GM12878 (cell line): ENCODE results near the gene LARP4B. TPM values are rescaled to one million over a fixed set of nuclear protein-coding genes. Genes with fewer than 3 reads are reported as not detected.

Experiments used
- ATAC-seq: fragments of 200-7000 bp; cut with Tn5 transposase; 3 replicates; pipeline ENCODE4 v1.9.1; 2020; ENCODE audit warnings: mild to moderate bottlenecking, moderate library complexity
- BruUV-seq: library from RNA; stranded (reverse); fragments of 400-500 nt; replicated peaks from 2 replicates; lab custom pipeline; 2021; lab: Mats Ljungman, UMichigan
- CTCF ChIA-PET: fragments of 300-600 bp; sonication (Branson Sonifier 250); formaldehyde crosslinking; extraction: SDS; loops from one replicate; lab custom pipeline; 2021; ENCODE audit warnings: inconsistent platforms; lab: Yijun Ruan, JAX
- POLR2A ChIA-PET: fragments of 350-600 bp; formaldehyde crosslinking; extraction: SDS; loops from one replicate; lab custom pipeline; 2021; ENCODE audit warnings: inconsistent platforms; lab: Charles Lee
- RAD21 ChIA-PET: fragments of 300-600 bp; sonication (Branson Sonifier 250); formaldehyde crosslinking; loops from one replicate; lab custom pipeline; 2023; ENCODE audit warnings: antibody characterized with exemption; ENCODE audit not compliant: unreplicated experiment; lab: Charles Lee
- SMC1A ChIA-PET: fragments of 300-600 bp; sonication (Branson Sonifier 250); formaldehyde crosslinking; loops from one replicate; lab custom pipeline; 2023; ENCODE audit not compliant: unreplicated experiment, uncharacterized antibody; lab: Charles Lee
- DNase-seq: peaks from one replicate; pipeline ENCODE4 v3.0.0-alpha.2; 2011; ENCODE audit warnings: low read depth, low spot score
- FAIRE-seq: peaks from 3 replicates; lab custom pipeline; 2011; peaks lifted over from hg19 to GRCh38; lab: Jason Lieb, UNC
- H2AFZ ChIP-seq: 2 replicates; pipeline ENCODE4 v1.6.0; 2011; ENCODE audit warnings: low read depth, low read length, control low read depth; ENCODE audit not compliant: control insufficient read depth
- H3K27ac ChIP-seq: 2 replicates; pipeline ENCODE4 v1.5.1; 2011; ENCODE audit warnings: control low read depth; ENCODE audit not compliant: control insufficient read depth, insufficient read depth
- H3K27me3 ChIP-seq, 2 experiments: replicated peaks in 1 of 2; 2 replicates each; pipeline versions ENCODE4 v1.6.0 to v1.6.1; 2011; ENCODE audit warnings: low read length in 1 of 2; ENCODE audit not compliant: control insufficient read depth in 2 of 2, insufficient read depth in 2 of 2
- H3K36me3 ChIP-seq, 2 experiments: 2 replicates each; pipeline ENCODE4 v1.5.1; 2011; ENCODE audit warnings: low read length in 1 of 2; ENCODE audit not compliant: control insufficient read depth in 2 of 2, insufficient read depth in 2 of 2
- H3K4me1 ChIP-seq: 2 replicates; pipeline ENCODE4 v1.6.1; 2011; ENCODE audit warnings: mild to moderate bottlenecking, low read length, moderate library complexity, mixed read lengths; ENCODE audit not compliant: control insufficient read depth, insufficient read depth
- H3K4me2 ChIP-seq: 2 replicates; pipeline ENCODE4 v1.6.0; 2011; ENCODE audit warnings: control low read depth; ENCODE audit not compliant: control insufficient read depth, insufficient read depth
- H3K4me3 ChIP-seq: fragments of 200-600 bp; sonication (generic); 2 replicates; pipeline ENCODE4 v1.5.1; 2016
- H3K79me2 ChIP-seq: 2 replicates; pipeline ENCODE4 v1.6.0; 2011; ENCODE audit warnings: low read length; ENCODE audit not compliant: control insufficient read depth, insufficient read depth
- H3K9ac ChIP-seq: 2 replicates; pipeline ENCODE4 v1.8.0; 2011; ENCODE audit warnings: low read length, control low read depth, mixed read lengths; ENCODE audit not compliant: control insufficient read depth, insufficient read depth
- H3K9me3 ChIP-seq: replicated peaks from 3 replicates; pipeline ENCODE4 v1.5.1; 2011; ENCODE audit warnings: mild to moderate bottlenecking, low read length; ENCODE audit not compliant: control insufficient read depth, insufficient read depth
- H4K20me1 ChIP-seq: 2 replicates; pipeline ENCODE4 v1.6.0; 2011; ENCODE audit not compliant: control insufficient read depth, insufficient read depth
- CBX3 ChIP-seq: fragments of 200-600 bp; sonication (generic); IDR thresholded peaks from 2 replicates; pipeline ENCODE4 v1.6.1; 2016; ENCODE audit warnings: low read depth, borderline replicate concordance
- EED ChIP-seq: sonication (generic); IDR thresholded peaks from 2 replicates; pipeline ENCODE4 v1.6.1; 2016; ENCODE audit warnings: antibody characterized with exemption, low read depth
- EGR1 ChIP-seq, 2 experiments: IDR thresholded peaks; 1 replicate in 1 of 2; 2 replicates in 1 of 2; pipeline ENCODE4 v1.6.1; 2011 to 2012; ENCODE audit warnings: low read depth in 2 of 2, low read length in 2 of 2, borderline replicate concordance in 1 of 2, mild to moderate bottlenecking in 1 of 2, moderate library complexity in 1 of 2
- ETV6 ChIP-seq, 2 experiments: fragments of 450-650 bp in 1 of 2; IDR thresholded peaks in 1 of 2; conservative IDR thresholded peaks in 1 of 2; 2 replicates each; pipeline ENCODE4 v1.6.1; 2014; ENCODE audit warnings: antibody characterized with exemption in 1 of 2, borderline replicate concordance in 1 of 2, low read depth in 1 of 2, mild to moderate bottlenecking in 1 of 2, moderate library complexity in 1 of 2
- MXI1 ChIP-seq: fragments of 150-350 bp; IDR thresholded peaks from 2 replicates; pipeline ENCODE4 v1.6.1; 2011; ENCODE audit warnings: low read depth, mild to moderate bottlenecking, inconsistent platforms, low read length, improper control_type of control experiment
- RUNX3 ChIP-seq: IDR thresholded peaks from 2 replicates; pipeline ENCODE4 v1.6.1; 2012; ENCODE audit warnings: low read length, inconsistent platforms
- YBX1 ChIP-seq: fragments of 450-650 bp; IDR thresholded peaks from 2 replicates; pipeline ENCODE4 v1.6.1; 2016; ENCODE audit warnings: antibody characterized with exemption
- WGBS: methylation state at CpG from one replicate; pipeline ENCODE4 v1.1.6; 2016; ENCODE audit warnings: low lambda C conversion rate; ENCODE audit not compliant: insufficient replicate concordance, insufficient coverage; ENCODE audit errors: missing lambda C conversion rate; 5-methylcytosine and 5-hydroxymethylcytosine counted together
- in situ Hi-C: fragments of 300-500 bp; cut with MboI; formaldehyde crosslinking; loops from 9 replicates; pipeline ENCODE4 v1.14.3; 2018; ENCODE audit warnings: mixed read lengths
- intact Hi-C: fragments of 100-400 bp; cut with micrococcal nuclease; formaldehyde crosslinking; loops from one replicate; pipeline ENCODE4 v1.14.2; 2022; ENCODE audit not compliant: unreplicated experiment
- polyA plus RNA-seq, 11 experiments: library from polyadenylated mRNA; depleted of rRNA in 4 of 11; unstranded in 6 of 11; stranded (reverse) in 5 of 11; fragments of >200 nt; fragmentation: Nextera tagmentation in 4 of 11; fragmentation: Illumina TruSeq in 1 of 11; extraction: Ambion mirVana in 4 of 11; extraction: Trizol in 1 of 11; gene quantifications; 1 replicate in 1 of 11; 2 replicates in 10 of 11; pipeline versions ENCODE4 v1.2.1 to v1.2.3, GENCODE V29; 2011 to 2016; ENCODE audit warnings: inconsistent platforms in 2 of 11, missing spikeins in 2 of 11, low read depth in 1 of 11
- total RNA-seq, 4 experiments: library from RNA; depleted of rRNA in 3 of 4; stranded (reverse); fragments of >200 nt in 3 of 4; fragmentation: Illumina TruSeq in 1 of 4; extraction: Trizol in 1 of 4; gene quantifications; 2 replicates each; pipeline versions ENCODE4 v1.2.1 to v1.2.3, GENCODE V29; 2013 to 2021

Gene LARP4B
- total and polyA plus RNA-seq, 10 of the 15 experiments (the other 5 are each of a cell fraction or from before 2014, with no cell fraction given): 10.5 to 119 (median 39.4) TPM

DNA sequence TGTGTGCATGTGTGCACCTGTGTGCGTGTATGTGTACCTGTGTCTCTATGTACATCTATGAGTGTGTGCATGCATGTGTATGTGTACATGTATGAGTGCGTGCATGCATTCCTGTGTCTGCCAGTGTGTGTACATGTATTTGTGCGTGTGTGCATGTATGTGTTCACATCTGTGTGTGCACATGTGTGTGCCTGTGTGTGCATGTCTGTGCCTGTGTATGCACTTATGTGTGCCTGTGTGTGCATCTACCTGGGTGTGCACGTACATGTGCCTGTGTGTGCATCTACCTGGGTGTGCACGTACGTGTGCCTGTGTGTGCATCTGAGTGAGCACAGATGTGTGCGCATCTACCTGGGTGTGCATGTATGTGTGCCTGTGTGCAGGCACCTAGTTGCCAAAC lies 139.9 kb downstream of the LARP4B start (continued):
- TF ChIP-seq CBX3 (no peak), ETV6 (conservative IDR thresholded peaks at IDR 0.05 in 1 of 2, IDR thresholded peaks at IDR 0.05 in 1 of 2; ENCODE audit: borderline replicate concordance in 1 of 2, low read depth in 1 of 2) (no peak), YBX1 (no peak)

DNA sequence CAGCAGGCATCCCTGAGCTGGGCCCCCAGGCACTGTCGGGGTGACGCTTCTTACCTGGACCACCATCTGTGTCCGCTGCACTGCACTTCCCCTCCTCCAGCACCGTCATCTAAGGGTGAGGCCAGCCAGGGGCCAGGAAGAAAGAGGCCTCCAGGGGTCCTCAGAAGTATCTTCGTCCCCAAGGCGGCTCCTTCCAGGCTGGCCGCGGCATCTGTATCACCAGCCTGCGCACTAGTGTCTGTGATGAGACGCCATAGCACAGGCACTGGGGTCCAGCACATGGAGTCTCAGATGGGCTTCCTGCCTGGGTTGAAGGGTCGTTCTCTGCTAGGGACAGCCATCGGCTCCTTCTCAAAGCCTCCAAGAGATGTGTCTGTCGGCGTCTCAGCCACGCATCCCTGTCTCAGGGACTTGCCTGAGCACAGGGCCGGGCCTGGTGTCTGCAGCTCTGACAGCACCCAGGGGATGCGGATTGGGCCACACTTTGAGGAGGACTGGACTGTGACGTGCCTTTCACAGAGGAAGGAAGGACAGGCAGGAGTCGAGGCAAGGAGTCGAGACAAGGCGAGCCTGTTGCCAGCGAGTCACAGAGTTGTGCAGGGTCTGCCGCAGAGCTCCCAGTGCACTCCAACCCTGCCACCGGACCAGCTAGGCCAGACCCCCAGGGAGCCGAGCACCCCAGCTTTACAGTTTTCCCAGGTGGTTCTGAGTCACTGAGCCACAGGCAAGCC lies 140.5 kb downstream of the LARP4B start:
- no peaks in the 10 kb centered on the region for H4K20me1 ChIP-seq
- H3K79me2 ChIP-seq: no peaks in the 10 kb centered on the region
- no peaks in the 10 kb centered on the region for H3K36me3 ChIP-seq
- in situ Hi-C loops: no loop called here
- DNase-seq (no peak), FAIRE-seq (no peak), ATAC-seq (no peak)
- H3K27me3 ChIP-seq: no peaks in the 10 kb centered on the region; a peak in 1 of 4 replicates
- H3K4me2 ChIP-seq: no peak overlapping the region
- 61% methylated on average over 25 of the region's 25 CpGs for WGBS
- no peaks in the 10 kb centered on the region for H3K4me1 ChIP-seq
- intact Hi-C loops: no loop called here
- ChIA-PET CTCF (interaction anchor here (0.6 kb wide), 1 partner anchor 60 kb away, joined by 3 read pairs; no protein-coding TSS in a partner anchor), RAD21 (no interaction called here), POLR2A (no interaction called here), SMC1A (no interaction called here)
- no peak overlapping the region for H2AFZ ChIP-seq
- no peak for TF ChIP-seq MXI1
- TF ChIP-seq EED: no peak
- no peak for TF ChIP-seq EGR1 (IDR thresholded peaks at IDR 0.05; ENCODE audit: borderline replicate concordance in 1 of 2, low read depth in 2 of 2, low read length in 2 of 2)
- no peak for TF ChIP-seq RUNX3
- no TSS peak for BruUV-seq
- H3K9ac ChIP-seq: no peak overlapping the region
- H3K4me3 ChIP-seq: no peak overlapping the region
- H3K9me3 ChIP-seq: no peaks in the 10 kb centered on the region
- H3K27ac ChIP-seq: no peak overlapping the region
